Measurements from ENCODE around the gene SDCCAG8.

The SDCCAG8 gene

DNA sequence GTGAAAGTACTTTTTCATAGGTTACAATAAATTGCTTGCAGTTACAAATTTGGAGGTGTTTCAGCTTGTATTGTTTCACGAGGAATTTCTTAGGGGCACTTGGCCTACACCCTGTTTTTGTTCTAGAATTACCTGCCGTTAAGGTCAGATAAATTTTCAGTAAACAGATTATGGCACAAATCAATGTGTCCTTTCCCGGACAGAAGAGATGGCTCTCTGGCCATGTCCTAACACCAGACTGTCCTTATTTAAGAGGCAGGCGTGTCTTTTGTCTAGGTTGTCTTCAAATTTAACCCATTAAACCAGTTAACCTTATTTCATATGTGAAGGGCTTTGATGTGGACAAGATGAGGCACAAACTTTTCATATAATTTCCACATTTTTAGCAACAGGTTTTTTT is 243.4 kb downstream of the SDCCAG8 start:
- Histone ChIP-seq H3K4me2 (no peak overlapping the region), H4K20me1 (ENCODE audit: insufficient read depth) (no peaks in the 10 kb centered on the region), H3K4me3 (IDR thresholded peaks at IDR 0.05; ENCODE audit: insufficient read depth, low read depth, low read length) (no peak overlapping the region), H3K36me3 (ENCODE audit: insufficient read depth) (no peaks in the 10 kb centered on the region), H3K27ac (no peak overlapping the region), H3K79me2 (ENCODE audit: insufficient read depth, low read depth) (no peaks in the 10 kb centered on the region), H2AFZ (ENCODE audit: low read depth) (no peak overlapping the region), H3K9ac (no peak overlapping the region), H3K27me3 (ENCODE audit: insufficient read depth, low read depth) (no peaks in the 10 kb centered on the region), H3K4me1 (ENCODE audit: low read depth, poor library complexity, severe bottlenecking) (no peaks in the 10 kb centered on the region)
- TF ChIP-seq, protein P1, sequence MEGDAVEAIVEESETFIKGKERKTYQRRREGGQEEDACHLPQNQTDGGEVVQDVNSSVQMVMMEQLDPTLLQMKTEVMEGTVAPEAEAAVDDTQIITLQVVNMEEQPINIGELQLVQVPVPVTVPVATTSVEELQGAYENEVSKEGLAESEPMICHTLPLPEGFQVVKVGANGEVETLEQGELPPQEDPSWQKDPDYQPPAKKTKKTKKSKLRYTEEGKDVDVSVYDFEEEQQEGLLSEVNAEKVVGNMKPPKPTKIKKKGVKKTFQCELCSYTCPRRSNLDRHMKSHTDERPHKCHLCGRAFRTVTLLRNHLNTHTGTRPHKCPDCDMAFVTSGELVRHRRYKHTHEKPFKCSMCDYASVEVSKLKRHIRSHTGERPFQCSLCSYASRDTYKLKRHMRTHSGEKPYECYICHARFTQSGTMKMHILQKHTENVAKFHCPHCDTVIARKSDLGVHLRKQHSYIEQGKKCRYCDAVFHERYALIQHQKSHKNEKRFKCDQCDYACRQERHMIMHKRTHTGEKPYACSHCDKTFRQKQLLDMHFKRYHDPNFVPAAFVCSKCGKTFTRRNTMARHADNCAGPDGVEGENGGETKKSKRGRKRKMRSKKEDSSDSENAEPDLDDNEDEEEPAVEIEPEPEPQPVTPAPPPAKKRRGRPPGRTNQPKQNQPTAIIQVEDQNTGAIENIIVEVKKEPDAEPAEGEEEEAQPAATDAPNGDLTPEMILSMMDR (conservative IDR thresholded peaks at IDR 0.05; ENCODE audit: low read depth, low read length): no peak

DNA sequence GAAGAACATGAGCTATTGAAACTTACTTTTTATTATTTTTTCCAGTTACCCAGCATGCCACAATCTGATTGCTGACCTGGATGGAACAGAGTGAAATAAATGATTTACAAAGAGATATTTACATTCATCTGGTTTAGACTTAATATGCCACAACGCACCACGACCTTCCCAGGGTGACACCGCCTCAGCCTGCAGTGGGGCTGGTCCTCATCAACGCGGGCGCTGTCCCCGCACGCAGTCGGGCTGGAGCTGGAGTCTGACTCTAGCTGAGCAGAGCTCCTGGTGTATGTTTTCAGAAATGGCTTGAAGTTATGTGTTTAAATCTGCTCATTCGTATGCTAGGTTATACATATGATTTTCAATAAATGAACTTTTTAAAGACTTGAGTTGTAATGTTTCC is 243.9 kb downstream of the SDCCAG8 start:
- Histone ChIP-seq H3K27me3 (ENCODE audit: insufficient read depth, low read depth) (no peaks in the 10 kb centered on the region), H3K27ac (no peak overlapping the region), H3K4me2 (no peak overlapping the region), H3K4me3 (IDR thresholded peaks at IDR 0.05; ENCODE audit: insufficient read depth, low read depth, low read length) (no peak overlapping the region), H3K9ac (no peak overlapping the region), H4K20me1 (ENCODE audit: insufficient read depth) (no peaks in the 10 kb centered on the region), H2AFZ (ENCODE audit: low read depth) (no peak overlapping the region), H3K4me1 (ENCODE audit: low read depth, poor library complexity, severe bottlenecking) (no peaks in the 10 kb centered on the region), H3K36me3 (ENCODE audit: insufficient read depth) (no peaks in the 10 kb centered on the region), H3K79me2 (ENCODE audit: insufficient read depth, low read depth) (no peaks in the 10 kb centered on the region)
- TF ChIP-seq, protein P1 (conservative IDR thresholded peaks at IDR 0.05; ENCODE audit: low read depth, low read length): no peak

DNA sequence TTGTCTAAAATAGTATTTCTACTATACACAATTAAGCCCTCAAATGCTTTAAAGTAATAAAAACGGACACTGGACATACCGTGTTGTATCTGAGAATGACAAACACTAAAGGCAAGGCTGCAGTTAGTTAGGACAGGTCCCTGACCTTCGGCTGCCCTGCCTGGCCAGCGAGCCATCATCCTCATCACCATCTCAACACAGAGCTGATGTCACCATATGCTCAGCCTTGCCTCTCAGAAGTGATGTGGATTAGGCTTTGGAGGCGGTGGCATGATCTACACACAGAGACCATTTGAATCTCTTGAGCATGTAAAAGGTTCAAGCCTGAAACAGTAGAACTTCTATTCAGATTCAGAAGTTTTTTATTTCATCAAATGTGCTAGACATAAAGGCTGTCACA is 244.7 kb downstream of the SDCCAG8 start:
- Histone ChIP-seq H3K27ac (no peak overlapping the region), H3K4me3 (IDR thresholded peaks at IDR 0.05; ENCODE audit: insufficient read depth, low read depth, low read length) (no peak overlapping the region)
- TF ChIP-seq, protein P1 (conservative IDR thresholded peaks at IDR 0.05; ENCODE audit: low read depth, low read length): no peak

DNA sequence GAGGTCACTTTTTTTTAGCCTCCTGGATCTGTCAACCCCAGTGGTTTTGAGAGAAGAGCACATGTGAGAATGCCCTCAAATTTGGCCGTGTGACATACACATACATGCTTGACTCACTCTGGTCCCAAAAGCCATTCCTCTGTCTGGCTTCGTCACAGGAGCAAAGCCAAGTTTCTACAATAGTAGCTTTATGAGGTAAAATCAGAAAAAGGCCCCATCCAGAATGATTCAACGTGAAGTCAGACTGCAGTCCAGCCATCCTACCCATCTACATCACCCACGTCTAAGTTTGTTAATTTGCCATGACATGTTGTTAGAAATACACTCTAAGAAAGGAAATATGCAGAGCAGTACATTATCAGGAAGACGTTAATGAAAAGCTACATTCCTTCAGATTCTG is 245.2 kb downstream of the SDCCAG8 start:
- no peaks in the 10 kb centered on the region for H3K79me2 ChIP-seq (ENCODE audit: insufficient read depth, low read depth)
- no peak overlapping the region for H3K9ac ChIP-seq
- no peaks in the 10 kb centered on the region for H3K4me1 ChIP-seq (ENCODE audit: low read depth, poor library complexity, severe bottlenecking)
- H3K4me2 ChIP-seq: no peak overlapping the region
- H4K20me1 ChIP-seq (ENCODE audit: insufficient read depth): no peaks in the 10 kb centered on the region
- H3K36me3 ChIP-seq (ENCODE audit: insufficient read depth): no peaks in the 10 kb centered on the region
- no peaks in the 10 kb centered on the region for H3K27me3 ChIP-seq (ENCODE audit: insufficient read depth, low read depth)
- no peak overlapping the region for H2AFZ ChIP-seq (ENCODE audit: low read depth)
- TF ChIP-seq, protein P1 (conservative IDR thresholded peaks at IDR 0.05; ENCODE audit: low read depth, low read length): no peak
- H3K27ac ChIP-seq: no peak overlapping the region
- no peak overlapping the region for H3K4me3 ChIP-seq (IDR thresholded peaks at IDR 0.05; ENCODE audit: insufficient read depth, low read depth, low read length)

More for the DNA sequence above, 244.7 kb downstream of the SDCCAG8 start:
- H3K36me3 ChIP-seq (ENCODE audit: insufficient read depth): no peaks in the 10 kb centered on the region
- H4K20me1 ChIP-seq (ENCODE audit: insufficient read depth): no peaks in the 10 kb centered on the region
- H2AFZ ChIP-seq (ENCODE audit: low read depth): no peak overlapping the region
- no peaks in the 10 kb centered on the region for H3K79me2 ChIP-seq (ENCODE audit: insufficient read depth, low read depth)
- H3K4me2 ChIP-seq: no peak overlapping the region
- H3K4me1 ChIP-seq (ENCODE audit: low read depth, poor library complexity, severe bottlenecking): no peaks in the 10 kb centered on the region
- H3K9ac ChIP-seq: no peak overlapping the region
- H3K27me3 ChIP-seq (ENCODE audit: insufficient read depth, low read depth): no peaks in the 10 kb centered on the region

All from KMS-11 (cell line).